GM08714 (cell line): ENCODE measurements around the gene BICDL2.

Experiments used
- H3K4me3 ChIP-seq: fragments of 200-500 bp; sonication (Bioruptor generic); 2 replicates; pipeline ENCODE4 v1.5.1; 2014; ENCODE audit warnings: mild to moderate bottlenecking, low read length, inconsistent platforms
- ZNF274 ChIP-seq: IDR thresholded peaks from 2 replicates; pipeline ENCODE4 v1.6.1; 2012; ENCODE audit warnings: mild to moderate bottlenecking, low read depth, low read length

Gene BICDL2

GRCh38 chr16:3007957-3008689 lies 28.6 kb downstream of the BICDL2 start:
- H3K4me3 ChIP-seq: no peak overlapping the region; the same call in 1 of the 2 replicates
- TF ChIP-seq ZNF274: no peak

- H3K4me3 ChIP-seq: peak overlapping the region; percentile 35; the same call in 1 of the 2 replicates
- TF ChIP-seq ZNF274: no peak
Observed at GRCh38 chr16:3007059-3007956, 29.4 kb downstream of the BICDL2 start.

GRCh38 chr16:3004781-3005284 lies 31.9 kb downstream of the BICDL2 start:
- H3K4me3 ChIP-seq: peak overlapping the region; percentile 51; the same call in 1 of the 2 replicates
- no peak for TF ChIP-seq ZNF274

- H3K4me3 ChIP-seq: no peak overlapping the region
- no peak for TF ChIP-seq ZNF274
Observed at GRCh38 chr16:3004319-3004718, 32.4 kb downstream of the BICDL2 start.

GRCh38 chr16:3003582-3004270 lies 33.0 kb downstream of the BICDL2 start:
- TF ChIP-seq ZNF274: no peak
- no peak overlapping the region for H3K4me3 ChIP-seq

GRCh38 chr16:3001316-3001715 lies 35.4 kb downstream of the BICDL2 start:
- H3K4me3 ChIP-seq: no peak overlapping the region
- no peak for TF ChIP-seq ZNF274

- TF ChIP-seq ZNF274: no peak
- no peak overlapping the region for H3K4me3 ChIP-seq
Observed at GRCh38 chr16:3000540-3000939, 36.2 kb downstream of the BICDL2 start.

GRCh38 chr16:2999929-3000328 lies 36.8 kb downstream of the BICDL2 start:
- no peak for TF ChIP-seq ZNF274
- no peak overlapping the region for H3K4me3 ChIP-seq

- TF ChIP-seq ZNF274: no peak
- no peak overlapping the region for H3K4me3 ChIP-seq
Observed at GRCh38 chr16:2996298-2996697, 40.4 kb downstream of the BICDL2 start.

- TF ChIP-seq ZNF274: no peak
- H3K4me3 ChIP-seq: no peak overlapping the region
Observed at GRCh38 chr16:2992383-2993081, 44.2 kb downstream of the BICDL2 start.

- no peak for TF ChIP-seq ZNF274
- no peak overlapping the region for H3K4me3 ChIP-seq
Observed at GRCh38 chr16:2991566-2992261, 45.0 kb downstream of the BICDL2 start.

GRCh38 chr16:2990891-2991290 lies 45.9 kb downstream of the BICDL2 start:
- no peak for TF ChIP-seq ZNF274
- no peak overlapping the region for H3K4me3 ChIP-seq

- no peak overlapping the region for H3K4me3 ChIP-seq
- no peak for TF ChIP-seq ZNF274
Observed at GRCh38 chr16:2988590-2989099, 48.1 kb downstream of the BICDL2 start.
